Measurements from ENCODE around the gene RBM34.

Gene RBM34

GRCh38 chr1:235107368-235108184 lies 53.5 kb downstream of the RBM34 start:
- TF ChIP-seq CTCF (IDR thresholded peaks at IDR 0.05) = no peak

DNA sequence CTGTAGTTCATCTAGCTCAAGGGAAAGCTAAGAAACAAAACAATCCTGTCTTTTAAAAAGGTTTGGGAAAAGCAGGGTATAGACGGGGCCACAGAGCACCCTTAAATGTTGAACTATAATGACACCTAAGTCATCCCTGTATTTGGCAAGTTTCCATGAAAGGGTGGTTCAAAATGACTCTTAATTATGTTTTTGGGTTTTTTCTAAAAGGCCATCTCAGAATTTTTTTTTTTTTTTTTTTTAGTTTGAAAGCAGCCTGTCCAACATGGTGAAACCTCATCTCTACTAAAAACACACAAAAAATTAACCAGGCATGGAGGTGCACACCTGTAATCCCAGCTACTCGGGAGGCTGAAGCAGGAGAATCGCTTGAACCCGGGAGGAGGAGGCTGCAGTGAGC lies 54.6 kb downstream of the RBM34 start:
- TF ChIP-seq CTCF (IDR thresholded peaks at IDR 0.05) = no peak

GRCh38 chr1:235105051-235106043 lies 55.7 kb downstream of the RBM34 start:
- no peak for TF ChIP-seq CTCF (IDR thresholded peaks at IDR 0.05)

DNA sequence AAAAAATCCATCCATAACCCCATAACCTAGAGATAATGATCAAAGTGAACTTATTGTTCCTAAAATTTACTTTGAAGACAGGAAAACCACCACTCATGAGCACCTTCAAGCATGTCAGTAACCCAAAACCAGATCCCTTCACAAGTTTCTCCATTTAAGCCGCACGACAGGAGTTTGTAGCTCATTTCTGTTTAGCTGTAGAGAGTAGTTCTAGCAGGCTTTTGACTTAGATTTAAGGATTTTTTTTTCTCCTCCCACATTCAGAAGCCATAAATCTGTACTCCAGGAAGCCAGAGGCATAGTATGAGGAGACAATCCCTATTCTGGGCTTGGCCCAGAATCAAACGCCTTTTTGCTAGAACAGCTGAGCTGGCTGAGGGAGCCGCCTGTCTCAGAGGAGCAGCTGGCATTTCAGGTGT lies 58.0 kb downstream of the RBM34 start:
- no peak for TF ChIP-seq CTCF (IDR thresholded peaks at IDR 0.05)

GRCh38 chr1:235102259-235102582 lies 58.8 kb downstream of the RBM34 start:
- TF ChIP-seq CTCF (IDR thresholded peaks at IDR 0.05) = no peak

GRCh38 chr1:235101558-235102258 lies 59.3 kb downstream of the RBM34 start:
- TF ChIP-seq CTCF (IDR thresholded peaks at IDR 0.05) = no peak

DNA sequence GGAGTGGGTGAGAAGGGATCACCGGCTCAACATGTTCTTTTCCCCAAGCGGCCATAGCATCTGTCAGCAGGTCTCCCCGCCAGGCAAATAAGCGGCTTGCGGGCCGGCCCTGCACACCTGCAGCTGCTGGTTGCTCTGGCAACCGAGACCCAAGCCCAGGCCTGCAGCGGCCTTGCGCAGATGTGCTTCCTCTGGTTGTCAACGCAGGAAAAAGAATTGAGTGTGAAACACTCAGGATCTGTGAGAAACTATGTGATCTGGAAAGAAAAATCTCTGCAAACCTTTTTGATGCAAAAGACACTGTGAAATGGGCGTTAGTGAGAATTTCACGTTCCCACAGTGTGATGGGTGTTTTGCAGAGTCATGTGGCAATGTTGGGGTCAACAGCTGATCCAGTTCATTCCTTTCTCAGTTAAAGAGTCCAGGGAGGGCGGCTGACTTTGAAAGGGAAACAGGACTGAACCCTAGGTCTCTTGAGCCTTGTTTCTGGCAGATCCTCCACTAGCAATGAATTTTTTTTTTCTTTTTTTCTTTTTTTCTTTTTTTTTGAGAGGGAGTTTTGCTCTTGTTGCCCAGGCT lies 60.8 kb downstream of the RBM34 start:
- TF ChIP-seq CTCF (IDR thresholded peaks at IDR 0.05) = no peak

Data from LNCAP (cell line).